Liver (tissue), 3 donors: Measurements from ENCODE around the gene HCN1.

ENCODE experiments used
- EGR1 ChIP-seq, 2 donors: IDR thresholded peaks; 2 replicates each; pipeline ENCODE4 v1.6.1; 2016 to 2018; ENCODE audit warnings: antibody characterized with exemption in 2 of 2, low read depth in 2 of 2
- FOXA1 ChIP-seq: IDR thresholded peaks from 2 replicates; pipeline ENCODE4 v1.6.1; 2016; ENCODE audit warnings: antibody characterized with exemption
- GABPA ChIP-seq, 2 donors: IDR thresholded peaks in 1 of 2; conservative IDR thresholded peaks in 1 of 2; 2 replicates each; pipeline ENCODE4 v1.6.1; 2016; ENCODE audit warnings: antibody characterized with exemption in 2 of 2, mild to moderate bottlenecking in 1 of 2, moderate library complexity in 1 of 2
- JUND ChIP-seq, 2 donors: IDR thresholded peaks; 2 replicates each; pipeline ENCODE4 v1.6.1; 2016; ENCODE audit warnings: antibody characterized with exemption in 2 of 2
- NR2F2 ChIP-seq: IDR thresholded peaks from 2 replicates; pipeline ENCODE4 v1.6.1; 2016; ENCODE audit warnings: antibody characterized with exemption
- RAD21 ChIP-seq, 2 donors: IDR thresholded peaks; 2 replicates each; pipeline ENCODE4 v1.6.1; 2016; ENCODE audit warnings: antibody characterized with exemption in 2 of 2, mild to moderate bottlenecking in 2 of 2
- RXRA ChIP-seq, 2 donors: IDR thresholded peaks; 2 replicates each; pipeline ENCODE4 v1.6.1; 2017 to 2018; ENCODE audit warnings: antibody characterized with exemption in 2 of 2, mild to moderate bottlenecking in 1 of 2
- SP1 ChIP-seq: IDR thresholded peaks from 2 replicates; pipeline ENCODE4 v1.6.1; 2018; ENCODE audit warnings: antibody characterized with exemption, mild to moderate bottlenecking
- TAF1 ChIP-seq: conservative IDR thresholded peaks from 2 replicates; pipeline ENCODE4 v1.6.1; 2016; ENCODE audit warnings: antibody characterized with exemption, mild to moderate bottlenecking
- YY1 ChIP-seq: IDR thresholded peaks from 2 replicates; pipeline ENCODE4 v1.6.1; 2016; ENCODE audit warnings: antibody characterized with exemption, mild to moderate bottlenecking
- TF ChIP-seq, protein P1 (sequence below): fragments of 150-350 bp; IDR thresholded peaks from 2 replicates; pipeline ENCODE4 v1.5.1; 2017; ENCODE audit warnings: improper control_type of control experiment, low read depth, low read length; ENCODE audit not compliant: missing input control
- TF ChIP-seq, protein P2 (sequence below): IDR thresholded peaks from 2 replicates; pipeline ENCODE4 v1.6.1; 2016; ENCODE audit warnings: antibody characterized with exemption
- TF ChIP-seq, protein P3 (sequence below): IDR thresholded peaks from 2 replicates; pipeline ENCODE4 v1.6.1; 2016; ENCODE audit warnings: antibody characterized with exemption
- donor health status: healthy.
- donor health status: healthy.

DNA sequence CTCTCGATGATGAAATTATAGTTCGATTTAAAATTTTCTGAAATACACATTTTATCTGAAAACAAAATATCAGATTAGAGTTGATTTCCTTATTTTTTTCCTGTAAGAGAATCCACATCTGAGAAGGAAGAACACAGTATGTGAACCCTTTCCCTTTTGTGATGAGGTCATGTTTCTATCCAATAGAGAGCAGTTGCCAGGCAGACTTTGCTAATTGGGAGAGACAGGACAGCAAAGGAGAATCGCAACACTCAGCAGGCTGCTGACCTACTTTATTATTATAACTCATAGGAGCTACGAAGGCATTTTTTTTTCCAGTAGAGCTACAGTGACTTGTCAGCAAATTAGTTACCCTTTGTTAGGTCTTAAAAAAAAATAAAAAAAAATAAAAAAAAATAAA is 242.1 kb downstream of the HCN1 start:
- TF ChIP-seq SP1 (no peak), EGR1 (IDR thresholded peaks at IDR 0.05; ENCODE audit: low read depth in 2 of 2) (no peak), TAF1 (no peak), RXRA (IDR thresholded peaks at IDR 0.05) (no peak), YY1 (no peak), GABPA (IDR thresholded peaks at IDR 0.05 in 1 of 2, conservative IDR thresholded peaks at IDR 0.05 in 1 of 2) (no peak), RAD21 (IDR thresholded peaks at IDR 0.05) (no peak), FOXA1 (no peak), JUND (IDR thresholded peaks at IDR 0.05) (no peak), NR2F2 (no peak)
- TF ChIP-seq, protein P1, sequence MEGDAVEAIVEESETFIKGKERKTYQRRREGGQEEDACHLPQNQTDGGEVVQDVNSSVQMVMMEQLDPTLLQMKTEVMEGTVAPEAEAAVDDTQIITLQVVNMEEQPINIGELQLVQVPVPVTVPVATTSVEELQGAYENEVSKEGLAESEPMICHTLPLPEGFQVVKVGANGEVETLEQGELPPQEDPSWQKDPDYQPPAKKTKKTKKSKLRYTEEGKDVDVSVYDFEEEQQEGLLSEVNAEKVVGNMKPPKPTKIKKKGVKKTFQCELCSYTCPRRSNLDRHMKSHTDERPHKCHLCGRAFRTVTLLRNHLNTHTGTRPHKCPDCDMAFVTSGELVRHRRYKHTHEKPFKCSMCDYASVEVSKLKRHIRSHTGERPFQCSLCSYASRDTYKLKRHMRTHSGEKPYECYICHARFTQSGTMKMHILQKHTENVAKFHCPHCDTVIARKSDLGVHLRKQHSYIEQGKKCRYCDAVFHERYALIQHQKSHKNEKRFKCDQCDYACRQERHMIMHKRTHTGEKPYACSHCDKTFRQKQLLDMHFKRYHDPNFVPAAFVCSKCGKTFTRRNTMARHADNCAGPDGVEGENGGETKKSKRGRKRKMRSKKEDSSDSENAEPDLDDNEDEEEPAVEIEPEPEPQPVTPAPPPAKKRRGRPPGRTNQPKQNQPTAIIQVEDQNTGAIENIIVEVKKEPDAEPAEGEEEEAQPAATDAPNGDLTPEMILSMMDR = no peak
- TF ChIP-seq, protein P2, sequence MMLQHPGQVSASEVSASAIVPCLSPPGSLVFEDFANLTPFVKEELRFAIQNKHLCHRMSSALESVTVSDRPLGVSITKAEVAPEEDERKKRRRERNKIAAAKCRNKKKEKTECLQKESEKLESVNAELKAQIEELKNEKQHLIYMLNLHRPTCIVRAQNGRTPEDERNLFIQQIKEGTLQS = no peak
- TF ChIP-seq, protein P3, sequence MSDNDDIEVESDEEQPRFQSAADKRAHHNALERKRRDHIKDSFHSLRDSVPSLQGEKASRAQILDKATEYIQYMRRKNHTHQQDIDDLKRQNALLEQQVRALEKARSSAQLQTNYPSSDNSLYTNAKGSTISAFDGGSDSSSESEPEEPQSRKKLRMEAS = no peak
